Activated gamma-delta T cell treated with Interleukin-2 at 50 U/mL for 16 hours (primary cell): Measurements from ENCODE around the gene C9orf40.

Experiments
- DNase-seq: peaks from one replicate; pipeline ENCODE4 v3.0.0-alpha.2; 2020

The C9orf40 gene

GRCh38 chr9:74935008-74935407, 17.7 kb downstream of the C9orf40 start:
- no peak for DNase-seq

DNA sequence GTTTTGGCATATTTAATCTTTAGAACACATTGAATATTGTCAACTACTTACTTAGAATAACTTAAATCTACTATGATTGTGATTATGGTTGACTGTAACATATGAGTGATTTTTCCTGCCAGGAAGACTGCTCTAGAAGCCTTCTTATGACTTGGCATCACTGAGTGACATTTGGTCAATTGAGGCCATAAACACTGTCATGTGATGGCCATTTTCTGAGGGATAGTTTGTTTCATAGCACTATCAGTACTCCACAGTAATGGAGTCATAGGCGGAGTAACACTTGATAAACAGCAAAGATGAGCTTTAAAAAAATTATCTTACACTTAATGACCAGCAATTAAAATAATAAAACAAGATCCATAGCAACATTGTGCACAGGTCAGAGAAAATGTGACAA, 31.0 kb downstream of the C9orf40 start:
- DNase-seq: no peak

DNA sequence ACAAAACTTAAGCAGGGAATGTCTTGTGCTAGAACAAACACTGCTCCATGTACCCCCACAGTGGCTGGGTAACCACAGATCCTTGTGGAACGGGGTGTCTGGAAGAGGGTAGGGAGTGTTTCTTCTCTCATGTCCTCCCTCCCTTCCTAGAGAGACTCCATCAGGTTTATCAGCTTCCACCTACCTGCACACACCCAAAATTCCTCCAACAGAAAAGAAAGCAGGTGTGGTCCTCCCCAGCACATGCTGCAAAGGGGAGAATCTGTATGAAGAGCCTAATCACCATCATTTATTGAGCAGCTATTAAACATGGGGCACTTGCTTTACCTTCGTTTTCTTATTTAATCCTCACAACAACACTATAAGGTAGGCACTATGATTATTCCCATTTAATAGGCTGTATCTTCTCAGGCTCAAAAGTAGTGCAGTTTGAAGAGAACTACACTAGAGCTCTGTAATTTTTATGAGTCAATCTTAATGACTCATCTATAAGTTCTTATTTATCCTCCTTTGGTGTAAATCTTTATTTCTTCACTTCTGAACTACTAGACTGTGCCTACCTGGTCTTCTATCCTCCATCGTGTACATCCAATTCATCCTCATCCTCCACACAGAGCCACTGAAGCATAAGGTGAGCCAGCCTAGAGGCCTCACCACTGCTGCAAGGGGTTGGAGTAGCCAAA, 31.6 kb downstream of the C9orf40 start:
- DNase-seq: no peak

DNA sequence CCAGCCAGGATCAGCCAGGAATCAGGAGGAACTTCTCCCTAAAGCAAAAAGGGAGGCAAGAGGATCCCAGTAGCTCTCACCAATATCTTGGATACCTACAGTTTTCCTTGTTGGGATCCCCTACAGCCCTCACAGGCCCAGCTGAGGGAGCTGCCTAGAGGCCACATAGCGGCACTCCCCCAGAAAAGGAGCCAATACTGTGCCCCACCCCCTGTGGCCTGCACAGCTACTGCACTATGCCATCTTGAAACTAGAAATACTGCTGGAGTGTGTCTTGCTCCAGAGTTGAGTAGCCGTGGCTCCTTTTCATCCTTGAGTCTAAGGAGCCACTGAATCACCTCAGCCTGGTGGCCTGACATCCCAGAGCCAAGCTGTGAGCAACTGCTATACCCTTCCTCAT, 42.7 kb downstream of the C9orf40 start:
- DNase-seq: no peak

- no peak for DNase-seq
Measured at GRCh38 chr9:74908665-74909064, 44.0 kb downstream of the C9orf40 start.

DNA sequence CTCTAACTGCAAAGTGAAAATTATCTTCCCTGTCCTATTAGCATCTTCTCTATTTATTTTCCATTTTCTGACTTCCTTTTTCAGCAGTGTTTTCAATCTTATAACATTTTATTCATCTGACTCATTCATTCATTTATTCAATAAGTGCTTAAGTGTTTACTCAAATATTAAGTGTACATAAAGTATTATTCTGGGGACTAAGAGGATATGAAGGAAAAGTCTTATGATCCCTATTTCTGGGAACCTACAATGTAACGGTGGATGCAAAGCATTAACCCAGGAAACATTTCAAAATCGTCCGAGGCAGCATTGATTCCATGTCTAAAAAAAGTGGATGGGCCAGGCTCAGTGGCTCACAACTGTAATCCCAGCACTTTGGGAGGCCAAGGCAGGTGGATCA, 45.6 kb downstream of the C9orf40 start:
- no peak for DNase-seq

DNA sequence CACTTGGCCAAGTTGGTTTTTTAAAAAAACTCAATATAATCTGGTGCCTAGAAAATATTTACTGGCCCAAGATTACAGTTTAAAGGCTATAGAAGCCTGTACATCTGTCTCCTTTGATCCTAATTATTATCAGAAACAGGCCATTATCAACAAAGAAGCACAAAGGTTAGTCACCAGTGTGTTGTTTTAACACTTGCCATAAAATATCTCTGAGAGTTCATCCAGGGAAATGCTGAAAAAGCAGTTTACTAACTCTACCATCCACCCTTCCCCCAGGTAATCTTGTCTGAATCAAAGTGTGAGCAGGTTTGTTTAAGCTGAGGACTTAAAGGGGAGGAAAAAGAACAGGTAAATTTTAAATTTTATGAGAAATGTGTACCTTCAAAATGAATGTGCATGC, 51.7 kb downstream of the C9orf40 start:
- DNase-seq: no peak
